Measurements from ENCODE around the gene TWNK.

Gene TWNK

GRCh38 chr10:101014966-101015581 lies 27.7 kb downstream of the TWNK start:
- Histone ChIP-seq H3K4me1 (ENCODE audit: control insufficient read depth, low read length) (peaks cover 31% of the 10 kb centered on the region), H3K4me2 (ENCODE audit: low read length) (no peak overlapping the region), H3K4me3 (ENCODE audit: low read length) (no peak overlapping the region), H3K27ac (ENCODE audit: low read depth, low read length) (no peak overlapping the region), H3K27me3 (ENCODE audit: control insufficient read depth, low read length) (peaks cover 19% of the 10 kb centered on the region), H3K36me3 (ENCODE audit: control insufficient read depth, low read length) (no peaks in the 10 kb centered on the region), H3K9me2 (replicated peaks; ENCODE audit: control insufficient read depth, low read length) (no peaks in the 10 kb centered on the region), H3F3A (ENCODE audit: control insufficient read depth, insufficient read depth) (no peaks in the 10 kb centered on the region), H3K9me3 (ENCODE audit: control insufficient read depth, insufficient read depth, low read length) (no peaks in the 10 kb centered on the region), H3K79me2 (ENCODE audit: control insufficient read depth, low read length) (no peaks in the 10 kb centered on the region), H4K20me1 (ENCODE audit: control insufficient read depth, insufficient read depth, low read depth, low read length) (no peaks in the 10 kb centered on the region)
- no peak for TF ChIP-seq EZH2phosphoT487 (IDR thresholded peaks at IDR 0.05; ENCODE audit: borderline replicate concordance, low read length)
- no peak for TF ChIP-seq CTCF (IDR thresholded peaks at IDR 0.05; ENCODE audit: low read depth, low read length, poor library complexity, severe bottlenecking)

- H3K27ac ChIP-seq (ENCODE audit: low read depth, low read length) = no peak overlapping the region
- H3K4me2 ChIP-seq (ENCODE audit: low read length) = no peak overlapping the region
- no peaks in the 10 kb centered on the region for H3K36me3 ChIP-seq (ENCODE audit: control insufficient read depth, low read length)
Measured at GRCh38 chr10:101015582-101015973, 28.2 kb downstream of the TWNK start.

GRCh38 chr10:101016814-101017213 lies 29.5 kb downstream of the TWNK start:
- peaks cover 19% of the 10 kb centered on the region for H3K27me3 ChIP-seq (ENCODE audit: control insufficient read depth, low read length)

More at GRCh38 chr10:101015582-101015973, 28.2 kb downstream of the TWNK start:
- no peaks in the 10 kb centered on the region for H3K79me2 ChIP-seq (ENCODE audit: control insufficient read depth, low read length)
- no peak overlapping the region for H3K4me3 ChIP-seq (ENCODE audit: low read length)
- H3K9me2 ChIP-seq (replicated peaks; ENCODE audit: control insufficient read depth, low read length) = no peaks in the 10 kb centered on the region
- no peaks in the 10 kb centered on the region for H3F3A ChIP-seq (ENCODE audit: control insufficient read depth, insufficient read depth)
- no peak for TF ChIP-seq CTCF (IDR thresholded peaks at IDR 0.05; ENCODE audit: low read depth, low read length, poor library complexity, severe bottlenecking)
- no peak for TF ChIP-seq EZH2phosphoT487 (IDR thresholded peaks at IDR 0.05; ENCODE audit: borderline replicate concordance, low read length)
- no peaks in the 10 kb centered on the region for H3K9me3 ChIP-seq (ENCODE audit: control insufficient read depth, insufficient read depth, low read length)
- peaks cover 31% of the 10 kb centered on the region for H3K4me1 ChIP-seq (ENCODE audit: control insufficient read depth, low read length)
- peaks cover 19% of the 10 kb centered on the region for H3K27me3 ChIP-seq (ENCODE audit: control insufficient read depth, low read length)
- H4K20me1 ChIP-seq (ENCODE audit: control insufficient read depth, insufficient read depth, low read depth, low read length) = no peaks in the 10 kb centered on the region

More at GRCh38 chr10:101016814-101017213, 29.5 kb downstream of the TWNK start:
- Histone ChIP-seq H3F3A (ENCODE audit: control insufficient read depth, insufficient read depth) (no peaks in the 10 kb centered on the region), H4K20me1 (ENCODE audit: control insufficient read depth, insufficient read depth, low read depth, low read length) (no peaks in the 10 kb centered on the region), H3K4me2 (ENCODE audit: low read length) (no peak overlapping the region), H3K4me3 (ENCODE audit: low read length) (no peak overlapping the region), H3K36me3 (ENCODE audit: control insufficient read depth, low read length) (no peaks in the 10 kb centered on the region), H3K9me2 (replicated peaks; ENCODE audit: control insufficient read depth, low read length) (no peaks in the 10 kb centered on the region), H3K79me2 (ENCODE audit: control insufficient read depth, low read length) (no peaks in the 10 kb centered on the region), H3K9me3 (ENCODE audit: control insufficient read depth, insufficient read depth, low read length) (no peaks in the 10 kb centered on the region), H3K4me1 (ENCODE audit: control insufficient read depth, low read length) (peaks cover 31% of the 10 kb centered on the region), H3K27ac (ENCODE audit: low read depth, low read length) (no peak overlapping the region)
- TF ChIP-seq CTCF (IDR thresholded peaks at IDR 0.05; ENCODE audit: low read depth, low read length, poor library complexity, severe bottlenecking) = no peak
- TF ChIP-seq EZH2phosphoT487 (IDR thresholded peaks at IDR 0.05; ENCODE audit: borderline replicate concordance, low read length) = no peak

All from DOHH2 (cell line).